H4 (cell line): ENCODE data around the gene MYH16. TPM values are rescaled to one million over a fixed set of nuclear protein-coding genes. Genes with fewer than 3 reads are reported as not detected.
"Not testable (repeated sequence)": the region's sequence is repeated elsewhere in the genome, so short reads cannot be mapped to it uniquely, and the experiment has no call there.

Experiments
- DNase-seq: peaks from one replicate; pipeline ENCODE4 v3.0.0-alpha.2; 2015; ENCODE audit warnings: low spot score
- total RNA-seq: library from RNA; depleted of rRNA; stranded (reverse); fragments of >200 nt; shearing (Covaris generic); gene quantifications from 2 replicates; pipeline ENCODE4 v1.2.3, GENCODE V29; 2014

Gene MYH16
- total RNA-seq, 1 experiment from 2014 or later = 0.15 TPM

- DNase-seq = no peak
Measured at GRCh38 chr7:99305473-99306260, 33.0 kb downstream of the MYH16 start.

DNA sequence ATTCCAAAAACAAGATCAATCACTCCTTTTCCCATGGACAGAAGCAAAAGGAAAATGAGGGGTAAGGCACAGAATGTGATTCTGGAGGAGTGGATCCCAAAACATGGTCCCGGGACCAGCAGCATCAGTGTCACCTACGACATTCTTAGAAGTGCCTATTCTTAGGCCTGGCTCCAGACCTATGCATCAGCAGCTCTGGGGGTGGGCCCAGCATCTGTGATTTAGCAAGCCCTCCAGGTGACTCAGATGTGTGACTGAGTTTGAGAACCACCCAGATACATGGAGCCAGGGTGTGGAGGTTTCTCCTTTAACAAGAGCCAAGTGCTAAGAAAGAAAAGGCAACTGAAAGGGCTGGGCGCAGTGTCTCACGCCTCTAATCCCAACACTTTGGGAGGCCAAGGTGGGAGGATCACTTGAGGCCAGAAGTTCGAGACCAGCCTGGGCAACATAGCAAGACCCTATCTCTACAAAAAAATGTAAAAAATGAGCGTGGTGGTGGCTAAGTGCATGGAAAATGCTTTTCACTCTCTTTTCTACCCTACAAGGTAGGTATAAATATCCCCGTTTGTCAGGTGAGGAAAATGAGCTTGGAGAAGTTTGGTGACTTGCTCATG, 35.9 kb downstream of the MYH16 start:
- DNase-seq = no peak

- no peak for DNase-seq
Measured at GRCh38 chr7:99309111-99309510, 36.5 kb downstream of the MYH16 start.

GRCh38 chr7:99310004-99310403, 37.4 kb downstream of the MYH16 start:
- no peak for DNase-seq

GRCh38 chr7:99311702-99312101, 39.1 kb downstream of the MYH16 start:
- DNase-seq = no peak

GRCh38 chr7:99312316-99313203, 39.9 kb downstream of the MYH16 start:
- DNase-seq = peak; percentile 52

DNA sequence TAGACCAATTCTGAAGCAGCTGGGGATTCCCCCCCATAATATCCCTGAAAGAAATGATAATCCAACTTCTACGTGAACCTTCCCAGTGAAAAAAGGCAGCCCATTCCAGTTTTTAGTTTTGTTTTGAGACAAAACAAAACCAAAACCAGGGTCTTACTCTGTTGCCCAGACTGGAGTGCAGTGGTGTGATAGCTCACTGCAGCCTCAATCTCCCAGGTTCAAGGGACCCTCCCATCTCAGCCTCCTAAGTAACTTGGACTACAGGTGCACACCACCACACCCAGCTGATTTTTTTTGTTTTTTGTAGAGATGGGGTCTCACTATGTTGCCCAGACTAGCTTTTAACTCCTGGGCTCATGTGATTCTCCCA, 40.5 kb downstream of the MYH16 start:
- DNase-seq = no peak

GRCh38 chr7:99314504-99314903, 41.9 kb downstream of the MYH16 start:
- DNase-seq = no peak

- no peak for DNase-seq
Measured at GRCh38 chr7:99320371-99320770, 47.7 kb downstream of the MYH16 start.

DNA sequence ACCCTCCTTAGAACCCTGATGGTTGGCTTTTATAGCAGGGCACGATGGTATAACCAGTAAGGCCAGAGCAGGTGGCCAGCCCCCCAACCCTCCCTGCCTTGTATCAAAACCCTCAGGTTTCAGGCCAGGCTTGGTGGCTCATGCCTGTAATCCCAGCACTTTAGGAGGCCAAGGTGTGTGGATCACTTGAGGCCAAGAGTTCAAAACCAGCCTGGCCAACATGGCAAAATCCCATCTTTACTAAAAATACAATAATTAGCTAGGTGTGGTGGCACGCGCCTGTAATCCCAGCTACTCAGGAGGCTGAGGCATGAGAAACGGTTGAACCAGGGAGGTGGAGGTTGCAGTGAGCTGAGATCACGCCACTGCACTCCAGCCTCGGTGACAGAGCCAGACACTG, 50.0 kb downstream of the MYH16 start:
- not testable (repeated sequence) for DNase-seq

GRCh38 chr7:99324559-99324958, 51.9 kb downstream of the MYH16 start:
- DNase-seq = no peak

- DNase-seq = no peak
Measured at GRCh38 chr7:99325001-99325493, 52.4 kb downstream of the MYH16 start.

DNA sequence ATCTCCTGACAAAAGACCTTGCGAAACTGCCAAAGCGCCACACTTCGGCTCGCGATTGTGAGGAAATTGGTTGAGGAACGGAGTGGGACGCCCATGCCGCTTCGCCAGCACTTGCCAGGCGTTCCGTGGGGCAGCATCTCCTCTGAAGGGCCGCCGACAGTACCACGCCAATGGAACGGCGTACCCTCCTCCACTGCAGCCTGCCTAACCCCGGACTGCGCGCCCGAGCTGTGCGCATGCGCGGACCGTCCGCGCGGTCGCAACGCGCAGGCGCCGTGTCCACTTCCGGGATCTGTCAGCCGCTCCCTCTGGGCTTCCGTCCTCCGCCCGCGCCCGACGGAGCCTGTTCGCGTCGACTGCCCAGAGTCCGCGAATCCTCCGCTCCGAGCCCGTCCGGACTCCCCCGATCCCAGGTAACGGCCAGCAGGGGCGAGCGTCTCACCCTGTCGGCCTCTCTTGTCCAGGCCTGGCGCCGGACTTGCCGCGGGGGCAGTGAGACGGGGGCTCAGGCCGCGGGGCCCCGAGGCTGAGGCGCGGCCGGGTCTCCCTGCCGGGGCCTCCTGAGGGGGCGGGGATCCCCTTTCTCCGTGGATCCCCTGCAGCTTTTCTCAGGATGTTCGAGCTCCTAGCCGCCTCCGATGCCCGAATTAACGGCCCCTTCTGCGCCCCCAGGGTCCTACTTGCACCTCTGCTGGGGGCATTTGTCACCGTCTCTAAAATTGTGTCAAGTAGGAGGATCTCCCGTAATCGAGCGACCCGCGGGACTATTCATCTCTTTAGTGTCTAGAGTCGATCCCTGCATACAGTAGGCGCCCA, 53.2 kb downstream of the MYH16 start, which contains the start of gene ARPC1A:
Gene ARPC1A (plus strand): TSS at position 307 of the 816 bp plus-strand sequence. CDS start 7,456 bp downstream, outside the sequence.
- peak; percentile 91 for DNase-seq

DNA sequence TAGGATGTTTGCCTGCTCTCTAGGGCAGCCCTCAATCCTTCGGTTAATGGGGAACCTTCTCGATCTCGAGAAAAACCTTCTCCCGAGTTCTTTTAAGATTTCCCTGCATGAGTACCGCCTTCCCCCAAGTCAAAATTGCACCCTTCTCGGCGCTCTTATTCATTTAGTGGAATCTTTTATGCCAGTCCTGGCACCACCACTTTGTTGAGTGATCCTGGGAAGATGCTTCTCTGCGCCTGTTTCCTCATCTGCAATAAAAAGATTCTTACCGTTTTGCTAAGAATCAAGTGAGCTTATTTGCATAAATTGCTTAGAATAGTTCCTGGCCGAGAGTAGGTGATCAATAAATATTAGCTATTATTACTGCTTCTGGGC, 53.8 kb downstream of the MYH16 start:
- no peak for DNase-seq

DNA sequence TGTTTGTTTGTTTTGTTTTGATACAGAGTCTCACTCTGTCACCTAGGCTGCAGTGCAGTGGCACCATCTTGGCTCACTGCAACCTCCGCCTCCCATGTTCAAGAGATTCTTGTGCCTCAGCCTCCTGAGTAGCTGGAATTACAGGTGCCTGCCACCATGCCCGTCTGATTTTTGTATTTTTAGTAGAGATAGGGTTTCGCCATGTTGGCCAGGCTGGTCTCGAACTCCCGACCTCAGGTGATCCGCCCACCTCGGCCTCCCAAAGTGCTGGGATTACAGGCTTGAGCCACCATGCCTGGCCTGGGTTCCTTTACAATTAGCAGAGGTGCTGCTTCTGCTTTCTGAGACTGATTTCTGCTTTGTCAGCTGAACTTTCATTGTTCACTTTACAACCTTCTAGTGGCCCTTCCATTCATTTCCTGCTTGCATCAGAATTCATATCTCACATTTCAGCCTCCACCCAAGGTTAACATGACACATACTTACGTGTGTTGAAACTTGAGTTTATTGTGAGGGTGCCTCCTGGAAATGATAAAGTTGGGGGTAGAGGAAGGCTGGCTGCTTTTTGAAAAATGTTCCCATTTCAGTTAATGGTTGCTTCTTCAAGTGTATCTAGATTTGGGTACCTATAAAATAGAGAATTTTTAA, 57.8 kb downstream of the MYH16 start:
- DNase-seq = peak; percentile 72

DNA sequence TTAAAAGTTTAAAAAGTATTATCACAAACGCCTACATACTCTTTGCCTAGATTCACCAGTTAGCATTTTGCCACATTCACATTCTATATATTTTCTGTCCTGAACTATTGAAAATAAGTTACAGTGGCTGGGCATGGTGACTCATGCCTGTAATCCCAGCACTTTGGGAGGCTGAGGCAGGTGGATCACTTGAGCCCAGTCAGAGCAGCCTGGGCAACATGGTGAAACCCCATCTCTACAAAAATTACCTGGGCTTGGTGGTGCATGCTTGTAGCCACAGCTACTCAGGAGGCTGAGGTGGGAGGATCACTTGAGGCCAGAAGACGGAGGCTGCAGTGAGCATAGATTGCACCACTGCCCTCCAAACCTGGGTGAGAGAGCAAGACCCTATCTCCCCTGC, 58.4 kb downstream of the MYH16 start:
- no peak for DNase-seq

GRCh38 chr7:99339595-99339994, 67.0 kb downstream of the MYH16 start:
- no peak for DNase-seq

DNA sequence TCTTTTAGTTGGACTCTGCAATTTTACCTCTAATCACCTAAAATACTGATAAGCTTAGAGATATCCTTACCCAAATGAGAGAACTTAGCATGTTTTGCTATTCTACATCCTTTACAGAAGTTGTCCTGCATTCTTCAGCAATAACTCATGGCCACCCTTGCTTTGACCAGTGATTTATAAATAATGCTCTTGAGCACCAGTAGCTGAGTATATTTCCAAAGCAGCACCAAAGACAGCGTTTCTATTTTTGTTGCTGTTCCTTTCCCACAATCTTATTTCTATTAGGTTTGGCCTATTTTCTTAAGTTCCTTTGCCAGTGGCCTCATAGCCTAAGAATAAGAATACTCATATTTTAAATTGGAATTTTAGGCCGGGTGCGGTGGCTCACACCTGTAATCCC, 68.0 kb downstream of the MYH16 start:
- DNase-seq = no peak

DNA sequence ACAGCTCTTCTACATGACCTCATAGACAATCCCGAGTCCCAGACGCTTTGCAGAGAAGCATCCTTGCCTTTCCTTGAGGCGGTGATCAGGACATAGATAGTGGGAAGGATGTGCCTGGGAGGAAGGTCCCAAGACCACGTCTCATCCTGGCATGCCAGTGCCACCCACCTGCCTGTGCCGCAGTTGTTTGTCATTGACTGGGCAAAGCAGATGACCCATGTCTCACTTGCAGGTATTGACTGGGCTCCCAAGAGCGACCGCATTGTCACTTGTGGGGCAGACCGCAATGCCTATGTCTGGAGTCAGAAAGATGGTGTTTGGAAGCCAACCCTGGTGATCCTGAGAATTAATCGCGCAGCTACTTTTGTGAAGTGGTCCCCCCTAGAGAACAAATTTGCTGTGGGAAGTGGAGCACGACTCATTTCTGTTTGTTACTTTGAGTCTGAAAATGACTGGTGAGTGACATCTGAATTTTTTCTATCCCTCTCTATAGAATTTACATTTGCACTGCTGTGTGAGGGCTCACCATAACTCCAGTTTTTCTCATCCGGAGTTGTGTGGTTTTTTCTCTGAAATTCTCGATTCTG, 71.5 kb downstream of the MYH16 start:
- no peak for DNase-seq

DNA sequence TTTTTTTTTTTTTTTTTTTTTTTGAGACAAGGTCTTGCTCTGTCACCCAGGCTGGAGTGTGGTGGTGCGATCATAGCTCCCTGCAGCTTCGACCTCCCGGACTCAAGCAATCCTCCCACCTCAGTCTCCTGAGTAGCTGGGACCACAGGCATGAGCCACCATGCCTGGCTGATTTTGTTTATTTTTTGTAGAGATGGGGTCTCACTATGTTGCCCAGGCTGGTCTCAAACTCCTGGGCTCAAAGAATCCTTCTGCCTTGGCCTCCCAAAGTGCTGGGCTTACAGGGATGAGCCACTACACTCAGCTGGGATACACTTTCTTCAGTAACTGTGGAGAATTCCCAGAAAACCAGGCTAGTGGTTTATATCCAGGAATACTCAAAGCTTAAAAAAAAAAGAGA, 78.0 kb downstream of the MYH16 start:
- DNase-seq = not testable (repeated sequence)
